Stimulated activated naive CD8-positive, alpha-beta T cell treated with anti-CD3 and anti-CD28 coated beads, Interleukin-15, amount 100 ng/mL, for 72 hours (primary cell): ENCODE results near the gene ODC1.
"Not testable (repeated sequence)": the region's sequence is repeated elsewhere in the genome, so short reads cannot be mapped to it uniquely, and the experiment has no call there.

ENCODE experiments used
- ATAC-seq: fragments of 150-1000 bp; cut with Tn5 transposase; 2 replicates; pipeline ENCODE4 v1.10.0; 2021; ENCODE audit warnings: mild to moderate bottlenecking, moderate library complexity
- DNase-seq, 2 donors: peaks; one replicate each; pipeline ENCODE4 v3.0.0; 2021 to 2022
- H3K27ac Mint-ChIP-seq, 2 donors: one replicate each; pipeline ENCODE4 v1.8.0; 2022; ENCODE audit warnings: mild to moderate bottlenecking in 2 of 2, mixed read lengths in 2 of 2, moderate library complexity in 2 of 2
- H3K27me3 Mint-ChIP-seq: one replicate; pipeline ENCODE4 v1.8.0; 2022; ENCODE audit warnings: mixed read lengths
- H3K4me1 Mint-ChIP-seq: one replicate; pipeline ENCODE4 v1.8.0; 2022; ENCODE audit warnings: mild to moderate bottlenecking, mixed read lengths
- H3K4me3 Mint-ChIP-seq, 2 donors: one replicate each; pipeline ENCODE4 v1.8.0; 2022; ENCODE audit warnings: mild to moderate bottlenecking in 2 of 2, mixed read lengths in 2 of 2, moderate library complexity in 1 of 2
- H3K9me3 Mint-ChIP-seq, 2 donors: one replicate each; pipeline ENCODE4 v1.8.0; 2022; ENCODE audit warnings: mixed read lengths in 2 of 2

The ODC1 gene

GRCh38 chr2:10447895-10448575 lies at the start of gene ODC1:
Gene ODC1 (minus strand): TSS chr2:10448327. CDS start chr2:10445032, 3,295 bp downstream.
- Mint-ChIP-seq H3K4me1 (peaks cover 65% of the 10 kb centered on the region), H3K27ac (peak within 1 kb of the TSS; percentile 91), H3K9me3 (no peaks in the 10 kb centered on the region), H3K27me3 (no peaks in the 10 kb centered on the region), H3K4me3 (peak within 1 kb of the TSS; percentile 87)
- ATAC-seq (peak; percentile 80), DNase-seq (peak; percentile 92 to 95)

- peaks cover 35% of the 10 kb centered on the region for H3K4me1 Mint-ChIP-seq
- DNase-seq, result peak; percentile 27 to 33
- H3K4me3 Mint-ChIP-seq, result peak overlapping the region in 1 of 2 donors; percentile 16
- H3K27me3 Mint-ChIP-seq, result peaks cover 23% of the 10 kb centered on the region
- no peak for ATAC-seq
- H3K9me3 Mint-ChIP-seq, result no peaks in the 10 kb centered on the region
- H3K27ac Mint-ChIP-seq, result no peak overlapping the region
Measured at GRCh38 chr2:10497797-10498251, 49.7 kb upstream of the ODC1 start.

- no peak overlapping the region for H3K27ac Mint-ChIP-seq
Measured at GRCh38 chr2:10495988-10496313, 47.8 kb upstream of the ODC1 start.

GRCh38 chr2:10495311-10495987 lies 47.3 kb upstream of the ODC1 start:
- peak overlapping the region in 1 of 2 donors; percentile 27 for H3K4me3 Mint-ChIP-seq
- H3K9me3 Mint-ChIP-seq, result peaks cover 0 to 8% of the 10 kb centered on the region in 2 donors
- ATAC-seq, result no peak
- H3K27ac Mint-ChIP-seq, result peak overlapping the region in 1 of 2 donors; percentile 35
- peak in 1 of 2 donors; percentile 7 for DNase-seq
- peaks cover 20% of the 10 kb centered on the region for H3K27me3 Mint-ChIP-seq
- peaks cover 35% of the 10 kb centered on the region for H3K4me1 Mint-ChIP-seq

More at GRCh38 chr2:10495988-10496313, 47.8 kb upstream of the ODC1 start:
- Mint-ChIP-seq H3K27me3 (peaks cover 17% of the 10 kb centered on the region), H3K4me1 (peaks cover 35% of the 10 kb centered on the region), H3K9me3 (peaks cover 0 to 6% of the 10 kb centered on the region in 2 donors), H3K4me3 (no peak overlapping the region)
- DNase-seq, result peak in 1 of 2 donors; percentile 6
- ATAC-seq, result no peak

GRCh38 chr2:10494351-10495066 lies 46.4 kb upstream of the ODC1 start:
- Mint-ChIP-seq H3K27ac (no peak overlapping the region), H3K4me1 (peaks cover 35% of the 10 kb centered on the region), H3K9me3 (peaks cover 0 to 8% of the 10 kb centered on the region in 2 donors), H3K4me3 (no peak overlapping the region), H3K27me3 (peaks cover 29% of the 10 kb centered on the region)
- ATAC-seq (no peak), DNase-seq (peak in 1 of 2 donors; percentile 6)

GRCh38 chr2:10493634-10494281 lies 45.6 kb upstream of the ODC1 start:
- Mint-ChIP-seq H3K4me3 (peak overlapping the region in 1 of 2 donors; percentile 47), H3K27me3 (peaks cover 29% of the 10 kb centered on the region), H3K4me1 (peaks cover 37% of the 10 kb centered on the region), H3K27ac (no peak overlapping the region), H3K9me3 (peaks cover 0 to 8% of the 10 kb centered on the region in 2 donors)
- peak; percentile 98 for ATAC-seq
- DNase-seq, result peak; percentile 72 to 83

GRCh38 chr2:10493075-10493633 lies 45.0 kb upstream of the ODC1 start:
- Mint-ChIP-seq H3K27ac (no peak overlapping the region), H3K27me3 (peaks cover 31% of the 10 kb centered on the region), H3K4me3 (peak overlapping the region in 1 of 2 donors; percentile 47), H3K9me3 (peaks cover 0 to 8% of the 10 kb centered on the region in 2 donors), H3K4me1 (peaks cover 42% of the 10 kb centered on the region)
- no peak for ATAC-seq
- DNase-seq, result no peak

- peaks cover 39% of the 10 kb centered on the region for H3K27me3 Mint-ChIP-seq
- no peak overlapping the region for H3K4me3 Mint-ChIP-seq
- H3K9me3 Mint-ChIP-seq, result peaks cover 0 to 8% of the 10 kb centered on the region in 2 donors
- H3K4me1 Mint-ChIP-seq, result peaks cover 54% of the 10 kb centered on the region
- DNase-seq, result peak in 1 of 2 donors; percentile 2
- ATAC-seq, result no peak
- peak overlapping the region in 1 of 2 donors; percentile 12 for H3K27ac Mint-ChIP-seq
Measured at GRCh38 chr2:10490806-10491291, 42.7 kb upstream of the ODC1 start.

- H3K27me3 Mint-ChIP-seq, result peaks cover 30% of the 10 kb centered on the region
- DNase-seq (peak in 1 of 2 donors; percentile 1), ATAC-seq (no peak)
- peaks cover 0 to 8% of the 10 kb centered on the region in 2 donors for H3K9me3 Mint-ChIP-seq
- no peak overlapping the region for H3K4me3 Mint-ChIP-seq
- peaks cover 47% of the 10 kb centered on the region for H3K4me1 Mint-ChIP-seq
- peak overlapping the region in 1 of 2 donors; percentile 12 for H3K27ac Mint-ChIP-seq
Measured at GRCh38 chr2:10489842-10490555, 41.9 kb upstream of the ODC1 start.

GRCh38 chr2:10488142-10488541 lies 40.0 kb upstream of the ODC1 start:
- ATAC-seq, H3K9me3 Mint-ChIP-seq, H3K4me3 Mint-ChIP-seq: not testable (repeated sequence)
- Mint-ChIP-seq H3K4me1 (peaks cover 30% of the 10 kb centered on the region), H3K27ac (peak overlapping the region in 1 of 2 donors; percentile 57), H3K27me3 (peaks cover 30% of the 10 kb centered on the region)
- DNase-seq, result peak in 1 of 2 donors; percentile 3

GRCh38 chr2:10487741-10488104 lies 39.6 kb upstream of the ODC1 start:
- peaks cover 30% of the 10 kb centered on the region for H3K27me3 Mint-ChIP-seq
- DNase-seq, H3K9me3 Mint-ChIP-seq, ATAC-seq, H3K4me3 Mint-ChIP-seq: not testable (repeated sequence)
- H3K4me1 Mint-ChIP-seq, result peaks cover 26% of the 10 kb centered on the region
- peak overlapping the region in 1 of 2 donors; percentile 64 for H3K27ac Mint-ChIP-seq

- Mint-ChIP-seq H3K27ac (peak overlapping the region in 1 of 2 donors; percentile 44), H3K9me3 (peaks cover 0 to 8% of the 10 kb centered on the region in 2 donors), H3K4me3 (no peak overlapping the region)
Measured at GRCh38 chr2:10487081-10487740, 39.1 kb upstream of the ODC1 start.

GRCh38 chr2:10486601-10487079 lies 38.5 kb upstream of the ODC1 start:
- H3K27me3 Mint-ChIP-seq, result peaks cover 30% of the 10 kb centered on the region
- H3K4me3 Mint-ChIP-seq, result no peak overlapping the region
- DNase-seq, result peak in 1 of 2 donors; percentile 0
- peaks cover 26% of the 10 kb centered on the region for H3K4me1 Mint-ChIP-seq
- peaks cover 0 to 8% of the 10 kb centered on the region in 2 donors for H3K9me3 Mint-ChIP-seq
- no peak for ATAC-seq
- H3K27ac Mint-ChIP-seq, result no peak overlapping the region

More at GRCh38 chr2:10487081-10487740, 39.1 kb upstream of the ODC1 start:
- ATAC-seq (no peak), DNase-seq (peak in 1 of 2 donors; percentile 3)
- Mint-ChIP-seq H3K4me1 (peaks cover 26% of the 10 kb centered on the region), H3K27me3 (peaks cover 30% of the 10 kb centered on the region)
